Measurements from ENCODE around the gene DTX1. TPM values are rescaled to one million over a fixed set of nuclear protein-coding genes. Genes with fewer than 3 reads are reported as not detected.

DTX1 gene
- total and polyA plus RNA-seq, 8 donors = 0.43 to 6.2 (median 1.9) TPM

- Histone ChIP-seq H3K27me3 (peaks cover 0 to 4% (median 0%) of the 10 kb centered on the region in 3 donors), H3K27ac (no peak overlapping the region), H3K4me3 (no peak overlapping the region), H3K36me3 (no peaks in the 10 kb centered on the region), H3K4me1 (peaks cover 0 to 3% (median 0%) of the 10 kb centered on the region in 4 donors), H3K9me3 (no peaks in the 10 kb centered on the region)
- intact Hi-C loops (cut with DNase I; ENCODE audit: low total_unique reads) = loop anchor here (10.0 kb wide), 1 partner anchor 133 kb away; no protein-coding TSS in a partner anchor
- WGBS, 5 donors = 57 to 74% (median 60%) methylated on average over 4 of the region's 4 CpGs
- no peak for DNase-seq
- no peak for TF ChIP-seq EP300 (IDR thresholded peaks at IDR 0.05)
- TF ChIP-seq POLR2AphosphoS5 (IDR thresholded peaks at IDR 0.05) = no peak
- TF ChIP-seq CTCF (IDR thresholded peaks at IDR 0.05) = no peak
- TF ChIP-seq POLR2A (IDR thresholded peaks at IDR 0.05) = no peak
Measured at GRCh38 chr12:113027726-113028125, 28.8 kb upstream of the DTX1 start.

DNA sequence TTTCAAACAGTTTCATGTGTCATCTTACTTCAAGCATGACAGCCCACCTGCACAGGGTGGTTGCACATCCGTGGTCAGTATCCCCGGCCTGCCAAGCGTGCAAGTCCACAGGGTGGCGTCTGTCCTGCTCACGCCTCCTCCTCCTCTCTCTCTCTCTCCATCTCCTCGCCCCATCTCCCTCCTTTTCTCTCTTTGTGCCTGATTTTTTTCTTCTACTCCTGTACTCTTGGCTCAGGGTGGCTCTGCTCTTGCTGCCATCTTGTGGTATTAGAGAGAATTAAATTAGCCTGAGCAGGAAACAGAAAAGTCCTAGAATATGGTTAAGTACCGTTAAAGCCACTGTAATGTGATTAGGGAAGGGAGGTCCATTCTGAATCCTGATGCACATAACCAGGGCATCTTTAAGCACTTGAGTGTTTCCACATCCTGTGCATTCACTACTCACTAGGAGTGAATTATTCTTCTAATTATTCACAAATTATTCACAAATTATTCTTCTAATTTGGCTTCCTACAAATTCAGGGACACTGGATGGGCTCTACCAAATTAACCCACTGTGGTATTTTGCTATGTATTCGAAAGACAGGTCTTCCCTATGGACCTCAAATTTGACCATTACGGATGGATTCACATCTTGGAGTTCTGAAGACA lies 25.5 kb upstream of the DTX1 start:
- DNase-seq = peak in 1 of 2 donors; percentile 74
- TF ChIP-seq EP300 (IDR thresholded peaks at IDR 0.05) (no peak), CTCF (IDR thresholded peaks at IDR 0.05) (peak in 5 of 7 experiments; percentile 32 to 74 (median 67))
- Histone ChIP-seq H3K27me3 (peaks cover 0 to 4% (median 0%) of the 10 kb centered on the region in 3 donors), H3K4me3 (no peak overlapping the region), H3K4me1 (peaks cover 0 to 3% (median 0%) of the 10 kb centered on the region in 4 donors), H3K9me3 (no peaks in the 10 kb centered on the region), H3K36me3 (no peaks in the 10 kb centered on the region), H3K27ac (no peak overlapping the region)
- intact Hi-C loops (cut with DNase I; ENCODE audit: low total_unique reads) = no loop called here
- WGBS, 5 donors = 11 to 15% (median 12%) methylated on average over 9 of the region's 9 CpGs

DNA sequence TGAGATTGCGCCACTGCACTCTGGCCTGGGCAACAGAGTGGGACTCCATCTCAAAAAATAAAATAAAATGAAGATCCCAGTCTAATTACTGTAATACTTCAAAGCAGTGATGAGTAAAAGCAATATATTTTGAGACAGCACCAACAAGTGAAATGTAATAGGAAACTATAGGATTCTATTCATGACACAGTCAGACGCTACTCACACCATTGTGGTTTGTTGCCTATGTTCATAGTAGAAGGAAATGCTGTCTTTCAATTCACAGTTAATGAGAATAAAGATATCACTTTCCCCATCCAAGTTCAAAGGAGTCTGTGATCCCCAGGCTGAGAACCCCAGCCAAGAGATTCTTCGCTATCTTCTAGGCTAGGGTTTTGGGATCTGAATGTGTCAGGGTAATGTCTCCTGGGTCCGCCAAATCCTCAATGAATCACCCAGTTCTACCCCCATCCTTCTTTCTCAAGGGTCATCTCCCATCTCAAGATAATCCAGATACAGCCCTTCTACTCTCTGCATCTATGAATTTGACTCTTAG lies 16.6 kb upstream of the DTX1 start:
- Histone ChIP-seq H3K27ac (peak overlapping the region in 2 of 5 donors; percentile 14 to 17), H3K27me3 (peaks cover 0 to 35% (median 0%) of the 10 kb centered on the region in 3 donors), H3K4me3 (no peak overlapping the region), H3K4me1 (peaks cover 0 to 9% (median 0%) of the 10 kb centered on the region in 4 donors), H3K36me3 (no peaks in the 10 kb centered on the region), H3K9me3 (peaks cover 0 to 6% (median 0%) of the 10 kb centered on the region in 4 donors)
- TF ChIP-seq CTCF (IDR thresholded peaks at IDR 0.05) = no peak
- no peak for TF ChIP-seq POLR2AphosphoS5 (IDR thresholded peaks at IDR 0.05)
- TF ChIP-seq POLR2A (IDR thresholded peaks at IDR 0.05) = no peak
- no peak for TF ChIP-seq EP300 (IDR thresholded peaks at IDR 0.05)
- intact Hi-C loops (cut with DNase I; ENCODE audit: low total_unique reads) = no loop called here
- DNase-seq = no peak
- 66 to 89% (median 78%) methylated on average over 4 of the region's 4 CpGs for WGBS, 5 donors

- Histone ChIP-seq H3K27me3 (peaks cover 0 to 41% (median 0%) of the 10 kb centered on the region in 3 donors), H3K36me3 (no peaks in the 10 kb centered on the region), H3K9me3 (peaks cover 0 to 6% (median 0%) of the 10 kb centered on the region in 4 donors), H3K4me3 (no peak overlapping the region), H3K4me1 (peaks cover 0 to 9% (median 0%) of the 10 kb centered on the region in 4 donors), H3K27ac (peak overlapping the region in 2 of 5 donors; percentile 43 to 53)
- TF ChIP-seq EP300 (IDR thresholded peaks at IDR 0.05) (no peak), POLR2AphosphoS5 (IDR thresholded peaks at IDR 0.05) (peak in 1 of 3 donors; percentile 43), CTCF (IDR thresholded peaks at IDR 0.05) (no peak)
- WGBS, 5 donors = 55 to 60% (median 59%) methylated on average over 7 of the region's 7 CpGs
- intact Hi-C loops (cut with DNase I; ENCODE audit: low total_unique reads) = no loop called here
- DNase-seq = peak in 1 of 2 donors; percentile 44
Measured at GRCh38 chr12:113040722-113041171, 15.8 kb upstream of the DTX1 start.

Measured in stomach (tissue), 9 donors.